Measurements from ENCODE around the gene MORN5.

MORN5 gene

DNA sequence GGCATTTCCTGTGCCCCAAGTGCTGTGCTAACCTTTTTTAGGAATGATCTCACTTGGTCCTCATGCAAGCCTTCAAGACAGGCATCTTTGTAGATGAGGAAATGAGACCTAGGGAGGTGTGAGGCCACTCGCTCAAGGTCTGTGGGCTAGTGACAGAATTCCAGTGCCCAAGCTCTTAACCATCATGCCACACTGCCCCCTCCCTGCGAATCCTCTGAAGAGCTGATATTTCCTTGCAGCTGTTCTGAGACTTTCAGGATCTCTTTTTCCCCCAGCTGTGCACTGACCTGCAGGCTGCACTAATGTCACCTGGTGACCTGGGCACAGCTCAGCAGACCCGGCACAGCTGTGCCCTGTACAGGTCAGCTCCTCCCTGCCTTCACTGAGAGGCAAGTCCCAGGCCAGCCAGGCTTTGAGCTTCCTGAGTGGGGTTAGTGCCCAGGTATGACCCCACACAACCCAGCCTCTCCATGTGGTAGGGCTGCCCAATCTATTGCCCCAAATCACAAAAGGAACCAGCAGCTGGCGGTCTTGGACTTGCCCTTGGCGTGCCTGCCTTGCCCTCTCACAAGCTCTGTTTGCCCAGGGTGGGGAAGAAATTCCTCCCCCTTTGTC, 32.7 kb downstream of the MORN5 start:
- DNase-seq (ENCODE audit: low spot score), result no peak

DNA sequence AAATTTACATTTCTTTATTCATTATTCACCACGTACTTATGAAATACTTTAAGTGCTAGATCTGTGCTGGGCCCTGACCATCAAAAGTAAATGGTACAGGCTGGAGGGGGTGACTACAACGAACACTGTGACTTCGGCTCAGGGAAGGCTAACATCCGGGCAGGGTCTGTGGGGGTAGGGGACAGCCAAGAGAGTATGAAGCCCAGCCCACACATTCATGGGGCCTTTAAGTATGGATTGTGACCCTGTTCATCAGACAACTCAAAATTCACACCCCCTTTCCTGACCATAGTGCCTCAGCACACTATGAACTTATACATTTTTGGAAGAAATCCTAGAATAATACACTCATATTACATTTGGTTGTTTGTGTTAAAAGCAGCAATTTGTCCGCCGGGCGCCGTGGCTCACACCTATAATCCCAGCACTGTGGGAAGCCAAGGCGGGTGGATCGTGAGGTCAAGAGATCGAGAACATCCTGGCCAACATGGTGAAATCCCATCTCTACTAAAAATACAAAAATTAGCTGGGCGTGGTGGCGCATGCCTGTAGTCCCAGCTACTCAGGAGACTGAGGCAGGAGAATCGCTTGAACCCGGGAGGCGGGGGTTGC, 33.3 kb downstream of the MORN5 start:
- DNase-seq (ENCODE audit: low spot score), result no peak

DNA sequence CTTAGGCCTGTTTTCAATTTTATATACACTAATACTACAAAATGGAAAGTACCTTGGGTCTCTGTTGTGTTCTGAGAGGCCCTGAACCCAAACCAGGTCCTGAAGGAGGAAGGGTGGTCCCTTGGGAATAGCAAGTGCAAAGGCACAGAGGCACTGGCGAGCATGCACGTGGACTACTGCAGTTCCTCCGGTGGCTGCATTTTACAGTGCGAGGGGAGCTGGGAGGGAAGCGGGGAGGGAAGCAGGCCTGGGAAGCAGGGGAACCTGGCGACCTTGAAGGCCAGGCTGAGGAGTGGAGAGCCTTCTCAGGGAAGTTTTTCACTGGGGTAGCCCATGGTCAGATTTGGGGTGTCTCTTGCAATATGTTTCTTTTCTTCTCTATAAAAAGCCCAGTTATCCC, 33.9 kb downstream of the MORN5 start:
- no peak for DNase-seq (ENCODE audit: low spot score)

DNA sequence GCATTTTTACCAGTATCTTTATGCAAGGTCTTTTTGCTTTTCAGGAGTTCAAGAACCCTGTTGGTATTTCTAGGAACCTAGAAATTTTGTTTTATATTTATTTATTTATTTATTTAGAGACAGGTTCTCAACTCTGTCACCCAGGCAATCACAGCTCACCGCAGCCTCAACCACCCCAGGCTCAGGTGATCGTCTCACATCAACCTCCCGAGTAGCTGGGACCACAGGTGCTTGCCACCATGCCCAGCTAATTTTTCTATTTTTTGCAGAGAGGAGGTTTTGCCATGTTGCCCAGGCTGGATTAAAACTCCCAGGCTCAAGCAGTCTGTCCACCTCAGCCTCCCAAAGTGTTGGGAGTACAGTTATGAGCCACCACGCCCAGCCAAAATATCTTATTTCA, 36.2 kb downstream of the MORN5 start:
- DNase-seq (ENCODE audit: low spot score), result no peak

DNA sequence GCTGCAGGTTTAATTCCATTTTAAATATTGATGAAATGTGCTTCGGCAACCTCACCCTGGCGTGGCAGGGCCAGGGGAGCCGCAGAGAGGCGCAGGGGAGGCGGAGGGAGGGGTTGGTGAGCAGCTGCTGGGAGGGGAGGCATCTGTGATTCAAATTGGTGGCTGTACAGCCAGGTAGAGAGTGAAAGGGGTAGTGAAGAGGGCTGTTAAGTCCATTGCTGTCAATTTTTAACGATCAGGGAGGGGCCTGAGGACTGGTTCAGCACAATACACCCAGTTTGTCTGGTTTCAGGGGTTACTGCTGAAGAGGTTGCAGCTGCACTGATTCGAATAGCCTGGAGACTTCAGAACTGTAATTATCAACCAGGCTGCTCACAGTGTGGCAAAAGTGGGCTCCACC, 37.7 kb downstream of the MORN5 start:
- DNase-seq (ENCODE audit: low spot score), result no peak

DNA sequence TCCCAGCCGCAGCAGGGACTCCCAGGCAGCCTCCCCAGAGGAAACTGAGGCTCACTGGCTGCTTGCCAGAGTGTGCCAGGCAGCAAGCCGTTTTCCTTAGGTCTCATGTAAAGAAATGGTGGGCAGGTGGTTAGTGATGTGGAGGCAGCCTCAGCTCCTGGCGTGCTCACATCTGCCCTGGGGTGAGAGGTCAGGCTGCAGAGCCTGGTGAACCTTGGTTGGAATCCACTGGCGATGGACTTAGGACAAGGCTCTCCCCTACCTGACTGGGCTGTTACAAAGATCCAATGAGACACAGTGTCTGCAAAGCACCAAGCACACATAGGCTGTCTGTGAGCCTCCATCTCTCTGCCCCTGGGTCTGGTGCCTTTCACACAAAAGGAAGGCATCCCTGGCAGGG, 38.2 kb downstream of the MORN5 start:
- no peak for DNase-seq (ENCODE audit: low spot score)

DNA sequence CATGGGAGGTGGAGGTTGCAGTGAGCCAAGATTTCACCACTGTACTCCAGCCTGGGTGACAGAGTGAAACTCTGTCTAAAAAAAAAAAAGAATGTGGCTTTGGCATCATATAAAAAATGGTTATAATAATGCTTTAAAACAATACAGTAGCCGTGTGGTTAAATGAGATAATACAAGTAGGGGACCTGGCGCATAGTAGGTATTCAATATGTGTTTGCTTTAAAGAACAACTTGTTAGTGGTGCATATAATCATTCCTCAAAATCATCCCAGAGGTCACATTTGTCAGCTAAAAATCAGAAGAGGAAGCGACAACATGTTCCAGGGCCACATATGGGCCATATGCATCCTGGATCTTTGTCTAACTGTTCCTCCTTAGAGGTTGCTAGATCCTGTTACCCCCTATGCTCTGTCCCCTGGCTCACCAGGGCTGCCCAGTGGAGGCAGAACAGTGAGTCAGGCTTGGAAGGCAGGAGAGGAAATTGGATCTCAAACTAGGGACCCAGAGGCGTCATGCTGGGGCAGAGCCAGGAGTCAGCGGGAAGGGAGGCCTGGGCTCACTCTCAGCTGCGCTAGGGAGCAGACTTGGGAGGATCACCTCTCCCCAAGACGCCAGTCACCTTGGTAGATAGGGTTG, 41.4 kb downstream of the MORN5 start:
- no peak for DNase-seq (ENCODE audit: low spot score)

DNA sequence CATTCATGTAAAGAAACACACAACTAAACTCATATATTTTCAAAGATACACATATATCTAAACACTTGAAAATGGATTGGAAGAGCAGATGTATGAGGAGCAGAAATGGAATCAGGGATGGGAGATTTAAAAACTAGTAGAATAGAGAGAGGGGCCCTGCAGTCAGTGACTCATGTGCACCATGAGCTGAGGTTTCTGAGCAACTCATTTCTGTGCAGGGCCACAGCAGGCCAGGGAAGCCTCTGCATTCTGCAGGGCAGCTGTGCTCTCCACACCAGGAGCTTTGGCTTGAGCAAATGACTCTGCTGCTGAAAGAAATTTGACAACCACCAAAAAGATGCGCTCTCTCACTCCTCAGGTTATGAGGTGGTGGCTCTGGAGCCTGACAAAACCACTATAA, 41.9 kb downstream of the MORN5 start:
- DNase-seq (ENCODE audit: low spot score), result no peak

DNA sequence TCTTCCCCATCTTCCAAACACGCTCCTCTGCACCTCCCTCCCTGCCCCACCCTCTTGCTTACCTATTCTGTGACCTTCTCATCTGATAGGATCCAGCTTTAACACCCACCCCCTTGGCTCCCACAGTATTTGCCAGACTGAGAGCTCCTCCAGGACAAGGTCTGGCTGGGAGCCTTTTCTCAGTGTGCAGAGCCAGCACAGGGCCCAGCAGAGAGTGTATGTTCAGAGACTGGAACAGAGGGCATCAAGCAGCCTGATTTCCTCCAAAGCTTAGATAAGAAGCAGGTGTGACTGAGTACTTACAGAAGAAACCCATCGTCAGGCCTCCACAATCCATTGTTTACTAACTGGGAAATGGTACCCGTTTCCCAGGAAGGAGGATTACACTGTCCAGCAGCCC, 42.4 kb downstream of the MORN5 start:
- no peak for DNase-seq (ENCODE audit: low spot score)

DNA sequence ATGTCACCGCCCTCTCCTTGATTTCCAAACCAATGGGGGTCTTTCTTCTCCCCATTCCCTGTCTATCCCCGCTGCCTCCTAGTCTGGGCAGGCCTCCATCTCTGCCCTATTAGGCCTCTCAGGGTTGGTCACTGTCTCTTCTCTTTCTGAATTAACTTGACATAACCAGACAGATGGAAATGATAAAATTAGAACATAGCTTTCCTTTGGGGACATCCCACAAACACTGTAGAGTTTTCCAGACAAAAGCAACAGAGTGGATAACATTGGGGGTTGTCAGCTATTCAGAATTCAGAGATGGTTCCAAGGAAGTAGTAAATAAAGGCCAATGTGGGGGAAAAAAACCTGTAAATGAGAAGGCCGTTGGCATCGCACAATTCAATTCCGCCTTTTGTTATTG, 44.3 kb downstream of the MORN5 start:
- DNase-seq (ENCODE audit: low spot score), result no peak

DNA sequence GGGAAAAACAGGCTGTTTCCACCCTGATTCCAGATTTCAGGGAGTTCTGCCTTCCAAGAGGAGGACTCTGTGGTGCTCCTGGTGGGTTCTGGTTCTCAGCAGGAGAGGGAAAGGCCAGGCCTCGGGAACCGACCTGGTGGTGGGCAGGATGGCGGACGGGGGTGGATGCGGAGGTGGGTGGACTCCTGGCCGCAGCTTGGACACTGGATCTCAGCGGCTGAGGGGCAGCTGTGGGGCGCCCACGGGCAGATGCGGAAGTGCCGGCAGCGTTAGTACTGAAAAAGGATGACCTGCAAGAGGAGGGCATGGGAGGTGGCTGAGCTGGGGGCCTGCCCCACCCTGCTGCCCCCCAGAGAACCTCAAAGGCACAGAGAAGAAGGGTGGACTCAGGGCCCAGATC, 44.8 kb downstream of the MORN5 start:
- no peak for DNase-seq (ENCODE audit: low spot score)

DNA sequence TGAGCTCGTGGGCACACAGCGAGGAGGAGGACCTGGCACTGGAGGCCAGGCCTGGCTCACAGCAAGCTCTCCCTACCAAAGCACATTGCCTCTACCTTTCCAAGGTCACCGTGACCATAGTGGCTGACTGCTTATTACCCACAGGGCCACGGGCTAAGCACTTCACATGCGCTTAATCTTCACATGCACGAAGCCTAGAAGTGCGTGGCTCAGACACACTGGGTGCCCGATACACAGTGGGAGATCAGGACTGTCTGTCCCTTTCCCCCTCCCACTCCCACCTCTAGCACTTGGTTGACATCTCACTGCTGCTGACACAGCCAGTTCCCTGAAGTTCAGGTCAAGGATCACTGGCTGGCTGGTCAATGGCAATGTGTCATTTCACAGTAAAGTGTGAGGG, 45.5 kb downstream of the MORN5 start:
- no peak for DNase-seq (ENCODE audit: low spot score)

DNA sequence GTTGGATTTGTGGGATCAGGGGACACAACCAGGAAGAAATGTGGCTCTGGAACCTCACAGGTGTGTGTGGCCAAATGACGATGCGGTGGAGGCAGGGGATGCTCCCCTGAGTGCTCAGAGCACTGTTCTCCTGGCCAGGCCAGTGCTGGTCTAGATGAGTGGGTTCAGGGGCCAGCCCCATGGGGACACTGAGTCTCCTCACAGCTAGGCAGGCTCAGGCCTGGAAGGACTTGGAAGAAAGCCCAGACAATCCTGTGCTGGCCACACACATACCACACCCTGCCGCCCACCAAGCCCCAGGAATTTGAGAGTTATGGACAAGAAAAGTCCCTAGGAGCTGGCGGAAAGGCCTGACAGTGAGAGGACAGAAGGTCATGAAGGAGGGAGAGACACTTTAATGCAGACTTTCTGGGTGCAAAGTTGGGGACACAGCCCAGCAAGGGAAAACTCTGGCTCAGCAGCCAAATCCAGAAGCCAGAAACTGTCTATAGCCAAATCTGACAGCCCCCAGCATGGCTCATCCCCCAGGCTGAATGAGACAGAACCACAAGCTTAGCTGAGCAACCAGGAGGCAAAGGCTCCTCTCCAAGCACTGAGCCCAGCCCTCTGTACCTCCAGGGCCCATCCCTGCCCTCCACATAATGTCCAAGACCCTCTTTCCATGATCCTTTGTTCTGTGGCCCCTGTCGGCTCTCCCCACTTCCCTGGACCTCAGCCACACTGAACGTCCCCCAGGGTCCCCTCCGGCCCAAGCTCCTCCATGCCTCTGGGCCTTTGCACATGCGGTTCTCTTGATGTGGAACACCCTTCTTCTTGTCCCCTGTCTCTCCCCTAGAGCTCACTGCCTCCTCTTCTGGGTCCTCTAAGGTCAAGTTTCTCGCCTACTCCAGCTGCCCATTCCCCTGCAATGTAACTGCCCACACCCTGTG, 46.7 kb downstream of the MORN5 start:
- no peak for DNase-seq (ENCODE audit: low spot score)

DNA sequence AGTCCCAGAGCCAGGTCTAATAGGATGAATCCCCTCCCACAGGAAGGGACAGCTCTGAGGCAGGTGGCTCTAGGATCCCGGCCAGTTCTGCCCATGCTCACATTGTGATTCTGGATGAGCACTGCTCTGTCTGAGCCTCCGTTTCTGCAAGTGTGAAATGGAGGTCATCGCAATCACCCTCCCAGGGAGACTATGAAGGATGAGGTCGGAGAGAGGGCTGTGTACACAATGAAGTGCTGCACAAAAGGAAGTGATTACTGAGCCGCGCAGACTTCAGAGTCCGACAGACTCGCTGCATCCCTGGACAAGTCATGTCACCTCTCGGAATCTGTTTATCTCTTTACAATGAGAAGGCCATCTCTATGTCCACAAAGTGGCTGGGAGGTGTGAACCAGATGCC, 47.4 kb downstream of the MORN5 start:
- DNase-seq (ENCODE audit: low spot score), result no peak

DNA sequence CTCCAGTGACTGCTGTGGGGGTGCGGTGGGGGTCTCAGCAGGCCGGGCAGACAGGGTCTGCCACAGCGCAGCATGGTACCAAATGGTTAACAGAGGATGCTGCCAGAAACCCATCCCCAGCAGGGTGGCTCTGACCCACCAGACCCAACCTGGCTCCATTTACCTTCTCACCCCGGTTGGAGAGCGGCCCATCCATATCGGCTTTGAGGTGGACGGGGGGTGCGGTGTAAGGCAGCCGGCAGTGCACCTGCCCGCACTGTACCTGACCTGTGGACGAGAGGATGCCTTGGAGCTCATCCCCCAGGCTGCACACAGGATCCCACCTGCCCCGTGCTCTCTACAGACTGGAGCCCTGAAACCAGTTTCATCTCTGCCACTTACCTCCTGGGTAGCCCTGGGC, 49.7 kb downstream of the MORN5 start:
- DNase-seq (ENCODE audit: low spot score), result no peak

DNA sequence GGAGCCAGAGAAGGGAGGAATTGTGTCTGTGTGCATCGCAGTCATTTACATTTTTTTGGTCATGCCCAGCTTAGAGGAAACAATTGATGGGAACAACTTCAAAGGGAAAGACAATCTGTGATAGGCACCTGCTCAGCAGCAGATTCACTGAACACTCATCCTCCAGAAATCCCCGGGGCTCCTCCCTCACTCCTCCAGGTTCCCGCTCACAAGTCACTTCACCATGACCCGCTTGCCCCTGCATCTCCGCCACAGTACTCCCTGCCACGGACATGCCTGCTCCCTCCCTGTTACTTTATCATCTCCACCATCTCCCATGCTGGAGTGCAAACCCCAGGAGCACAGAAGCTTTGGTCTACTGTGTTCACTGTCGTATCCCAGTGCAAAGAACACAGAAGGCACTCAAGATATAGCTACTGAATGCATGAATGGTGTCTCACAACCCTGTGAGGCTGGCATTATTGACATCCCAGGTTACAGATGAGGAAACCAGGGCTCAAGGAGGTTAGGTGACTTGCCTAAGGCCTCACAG, 52.8 kb downstream of the MORN5 start:
- no peak for DNase-seq (ENCODE audit: low spot score)

DNA sequence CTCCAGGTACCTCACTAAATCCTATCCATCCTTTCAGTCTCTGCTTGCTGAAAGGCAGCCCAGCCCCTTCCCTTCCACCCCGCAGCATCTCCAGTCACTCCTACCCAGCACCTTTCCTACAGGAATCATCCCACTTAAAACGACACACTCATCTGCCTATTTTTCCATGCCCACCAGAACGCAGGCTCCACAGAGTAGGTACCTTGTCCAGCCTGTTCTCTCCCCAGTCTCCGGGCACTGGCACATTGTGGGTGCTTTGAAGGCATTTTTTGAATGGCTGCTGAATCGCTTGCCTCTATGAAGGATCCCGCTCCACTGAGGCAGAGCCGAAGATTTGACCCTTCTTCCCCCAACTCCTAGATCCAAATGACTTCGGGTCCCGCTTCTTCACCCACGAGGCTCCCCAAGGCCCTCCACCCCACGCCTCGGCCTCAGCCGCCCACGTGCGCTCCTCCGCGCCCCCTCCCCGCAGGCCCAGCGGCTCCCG, 53.4 kb downstream of the MORN5 start:
- DNase-seq (ENCODE audit: low spot score), result no peak

DNA sequence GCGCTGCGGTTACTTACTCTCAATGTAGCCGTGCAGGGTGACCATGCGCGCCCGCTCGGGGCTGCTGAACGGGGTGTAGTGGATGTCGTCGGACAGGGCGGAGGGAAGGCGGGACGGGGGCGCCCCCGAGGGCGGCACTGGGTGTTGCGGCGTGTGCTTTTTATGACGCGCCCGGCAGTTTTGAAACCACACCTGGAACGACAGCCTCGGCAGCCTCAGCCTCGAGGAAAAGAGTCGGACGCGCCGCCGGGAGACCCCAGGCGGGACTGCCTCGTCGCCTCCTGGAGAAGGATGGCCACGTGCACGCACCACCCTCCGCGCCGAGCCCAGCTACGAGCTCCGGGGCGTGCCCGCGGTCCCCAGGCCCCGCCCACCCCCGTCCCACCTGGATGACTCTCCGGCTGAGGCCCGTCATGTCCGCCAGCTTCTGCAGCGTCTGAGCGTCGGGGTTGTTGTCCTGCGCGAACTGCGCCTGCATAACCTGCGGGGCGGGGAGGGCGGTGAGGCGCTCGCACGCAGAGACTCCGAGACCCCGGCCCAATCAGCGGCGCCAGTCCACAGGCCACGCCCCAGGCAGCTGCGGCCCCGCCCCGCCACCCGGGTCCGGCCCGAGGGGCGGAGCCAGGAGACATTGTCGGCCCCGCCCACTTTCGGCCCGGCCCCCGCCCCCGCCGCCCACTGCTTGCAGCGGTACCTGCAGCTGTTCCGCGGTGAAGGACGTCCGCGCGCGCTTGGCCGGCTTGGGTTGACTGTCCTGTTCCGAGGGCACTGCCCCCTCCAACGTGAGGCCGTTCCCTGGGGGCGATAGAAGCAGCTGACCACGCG, 54.1 kb downstream of the MORN5 start:
- DNase-seq (ENCODE audit: low spot score), result peak; percentile 93

DNA sequence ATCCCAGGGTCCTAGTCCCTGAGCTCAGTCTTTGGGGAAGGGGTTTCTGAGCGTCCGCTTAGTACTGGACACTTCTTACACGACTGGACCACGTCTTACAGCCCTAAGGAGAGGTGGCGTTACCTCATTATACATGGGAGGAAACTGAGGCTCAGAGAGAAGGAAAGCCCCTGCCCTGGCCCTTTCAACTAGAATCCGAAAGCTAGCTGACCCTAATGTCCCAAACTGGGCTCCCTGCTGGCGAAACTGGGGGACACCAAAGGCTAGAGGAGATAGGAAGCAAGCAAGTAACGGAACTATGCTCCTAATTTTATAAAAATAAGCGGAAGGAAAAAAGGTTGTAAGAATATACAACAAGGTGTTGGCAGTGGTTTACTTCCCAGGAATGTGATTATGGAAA, 54.8 kb downstream of the MORN5 start:
- DNase-seq (ENCODE audit: low spot score), result no peak

DNA sequence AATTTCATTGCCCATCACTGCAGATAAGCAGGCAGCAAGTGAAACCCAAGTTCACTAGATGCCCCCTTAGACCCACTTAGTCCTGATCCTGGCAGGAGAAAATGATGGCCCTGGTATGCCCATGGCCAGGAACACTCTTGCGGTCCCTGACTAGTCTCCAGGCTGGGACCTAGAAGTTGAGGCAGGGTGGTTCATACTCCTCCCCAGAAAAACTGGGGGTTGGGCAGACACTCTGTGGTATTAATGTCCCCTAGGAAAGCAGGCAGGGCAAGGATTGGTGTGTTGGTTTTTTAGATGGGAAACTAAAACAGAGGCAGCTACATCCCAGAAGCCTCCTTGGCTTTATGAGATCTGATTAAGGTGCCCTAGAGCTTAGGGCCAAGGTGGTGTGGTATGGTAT, 56.0 kb downstream of the MORN5 start:
- DNase-seq (ENCODE audit: low spot score), result no peak

DNA sequence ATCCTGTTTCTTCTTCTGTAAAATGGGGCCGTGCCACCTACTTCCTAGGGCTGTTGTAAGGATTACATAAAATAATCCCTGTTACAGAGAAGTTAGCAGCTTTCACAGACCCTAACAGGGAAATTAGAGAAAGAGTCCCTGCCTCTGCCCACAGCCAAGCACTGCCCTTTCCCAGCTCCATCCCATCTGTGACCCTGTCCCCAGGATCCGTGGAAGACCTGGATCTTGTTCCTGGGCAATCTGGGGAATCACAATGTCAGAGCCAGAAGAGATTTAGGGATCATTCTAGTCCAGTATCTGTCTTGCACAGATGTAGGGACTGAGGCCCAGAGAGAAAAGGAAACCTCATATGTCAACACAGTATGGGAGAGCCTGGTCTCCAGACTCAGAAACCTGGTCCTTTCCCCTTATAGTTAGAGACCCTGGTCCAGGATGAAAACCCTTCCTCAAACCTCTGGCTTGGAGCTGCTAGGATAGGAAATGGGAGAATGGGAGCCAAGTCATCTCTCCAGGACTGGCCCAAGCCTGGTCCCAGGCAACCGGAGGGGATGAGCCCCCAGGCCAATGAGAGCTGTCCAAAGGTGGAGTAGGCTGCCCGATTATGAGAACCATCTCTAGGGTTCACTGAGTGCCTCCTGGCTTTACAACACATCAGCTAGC, 56.6 kb downstream of the MORN5 start:
- DNase-seq (ENCODE audit: low spot score), result no peak
